Endometrial microvascular endothelial cells (primary cell): ENCODE results near the gene AKT1. TPM values are rescaled to one million over a fixed set of nuclear protein-coding genes. Genes with fewer than 3 reads are reported as not detected.

Source experiments
- in situ Hi-C: cut with HindIII; loops from 2 replicates; pipeline ENCODE4 v1.10.0; 2017; ENCODE audit warnings: low sequenced_read_pairs, low pct_unique_long_range_greater_than_20kb; ENCODE audit errors: inconsistent ontology term
- total RNA-seq: library from RNA; depleted of rRNA; stranded (reverse); fragments of >200 nt; gene quantifications from one replicate; pipeline ENCODE4 v1.2.3, GENCODE V29; 2015; ENCODE audit errors: inconsistent ontology term

The AKT1 gene
- total RNA-seq, 1 donor from 2014 or later: 181 TPM

GRCh38 chr14:104800771-104801519 lies 5.4 kb upstream of the AKT1 start, which contains the start of gene ZBTB42:
ZBTB42 (plus strand) TSS chr14:104801101; CDS start chr14:104801198, 97 bp downstream.
- in situ Hi-C loops: no loop called here

GRCh38 chr14:104800015-104800770 lies 4.6 kb upstream of the AKT1 start:
- in situ Hi-C loops: no loop called here

- in situ Hi-C loops: no loop called here
These were observed 3.9 kb upstream of the AKT1 start for GRCh38 chr14:104799244-104800014.

GRCh38 chr14:104798300-104799243 lies 3.0 kb upstream of the AKT1 start:
- in situ Hi-C loops: no loop called here

- in situ Hi-C loops: no loop called here
These were observed 1.8 kb upstream of the AKT1 start for GRCh38 chr14:104797115-104798044.

GRCh38 chr14:104796687-104797081 lies 1.1 kb upstream of the AKT1 start:
- in situ Hi-C loops: no loop called here

GRCh38 chr14:104795781-104796686 lies 486 bp upstream of the AKT1 start:
- in situ Hi-C loops: no loop called here

GRCh38 chr14:104794631-104794992 lies 936 bp downstream of the AKT1 start:
- in situ Hi-C loops: no loop called here

GRCh38 chr14:104794099-104794498 lies 1.4 kb downstream of the AKT1 start:
- in situ Hi-C loops: no loop called here

GRCh38 chr14:104793703-104793959 lies 1.9 kb downstream of the AKT1 start:
- in situ Hi-C loops: no loop called here

GRCh38 chr14:104792945-104793702 lies 2.4 kb downstream of the AKT1 start:
- in situ Hi-C loops: no loop called here

GRCh38 chr14:104792101-104792884 lies 3.3 kb downstream of the AKT1 start:
- in situ Hi-C loops: no loop called here

- in situ Hi-C loops: no loop called here
These were observed 4.1 kb downstream of the AKT1 start for GRCh38 chr14:104791425-104791824.

GRCh38 chr14:104789752-104790743 lies 5.5 kb downstream of the AKT1 start:
- in situ Hi-C loops: no loop called here
